ENCODE measurements around the gene UCN.

Gene UCN

DNA sequence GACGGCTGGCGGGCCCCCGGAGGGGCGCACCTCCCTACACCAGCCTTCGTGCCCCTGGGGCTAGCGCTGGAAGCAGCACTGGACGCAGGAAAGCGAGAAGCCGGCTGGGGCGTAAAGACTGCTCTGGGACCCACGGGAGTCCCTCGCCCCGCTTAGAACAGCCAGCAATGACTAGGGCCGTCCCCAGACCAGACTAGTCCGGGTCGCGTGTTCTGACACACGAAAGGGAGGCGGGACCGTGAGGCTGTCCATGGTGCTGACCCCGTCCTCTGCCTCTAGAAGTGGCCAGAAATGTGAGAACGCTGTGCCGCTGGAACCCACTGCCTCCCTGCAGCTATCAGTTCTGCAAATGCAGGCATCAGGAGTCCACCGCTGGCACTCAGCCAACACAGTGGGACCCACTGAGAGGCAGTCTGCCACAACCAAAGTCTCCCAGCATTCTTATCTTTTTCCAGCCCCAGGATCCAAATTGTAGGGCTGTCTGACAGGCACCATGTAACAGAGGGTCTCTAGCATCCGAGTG, at the start of gene UCN:
TSS of gene UCN (minus strand) at position 87 of the 523 bp plus-strand sequence. CDS start 550 bp downstream, outside the sequence.
- H3K36me3 ChIP-seq (ENCODE audit: insufficient read depth, low read length): peaks cover 25% of the 10 kb centered on the region

GRCh38 chr2:27356382-27357181, 48.3 kb upstream of the UCN start, which contains the start of gene GTF3C2:
Gene GTF3C2 (minus strand): TSS chr2:27356764. CDS start chr2:27343554, 13,210 bp downstream.
- no peaks in the 10 kb centered on the region for H3K27me3 ChIP-seq (ENCODE audit: insufficient read depth, low read length, poor library complexity)
- peak within 1 kb of the TSS; percentile 80 for H3K9ac ChIP-seq (ENCODE audit: low read depth, low read length)
- ATAC-seq (ENCODE audit: insufficient read depth, low read depth) (peak; percentile 87), DNase-seq (peak; percentile 93)
- H2AFZ ChIP-seq (ENCODE audit: low read depth, low read length): peak within 1 kb of the TSS; percentile 88
- peaks cover 75% of the 10 kb centered on the region for H3K79me2 ChIP-seq (ENCODE audit: insufficient read depth, low read length)
- H3K36me3 ChIP-seq (ENCODE audit: insufficient read depth, low read length): peaks cover 6% of the 10 kb centered on the region
- H4K20me1 ChIP-seq (ENCODE audit: insufficient read depth, low read length): peaks cover 15% of the 10 kb centered on the region; the same call in 1 of the 2 replicates
- TF ChIP-seq EZH2 (IDR thresholded peaks at IDR 0.05; ENCODE audit: borderline replicate concordance, low read depth, low read length, severe bottlenecking) (no peak), CTCF (IDR thresholded peaks at IDR 0.05; ENCODE audit: borderline replicate concordance, extremely low read depth, low read length, poor library complexity, severe bottlenecking) (peak; percentile 6)
- peak within 1 kb of the TSS; percentile 92 for H3K27ac ChIP-seq (ENCODE audit: low read length)
- H3K4me3 ChIP-seq (ENCODE audit: low read depth in 1 of 2, low read length in 2 of 2): peak within 1 kb of the TSS; percentile 74 to 94
- peak within 1 kb of the TSS; percentile 82 for H3K4me2 ChIP-seq (ENCODE audit: insufficient read depth, low read length)
- peaks cover 33% of the 10 kb centered on the region for H3K4me1 ChIP-seq (ENCODE audit: insufficient read depth, low read length)
- H3K9me3 ChIP-seq (ENCODE audit: insufficient read depth, low read length, severe bottlenecking): no peaks in the 10 kb centered on the region

More for the DNA sequence above, at the start of gene UCN:
- H3K4me2 ChIP-seq (ENCODE audit: insufficient read depth, low read length): no peak within 1 kb of the TSS
- no peak within 1 kb of the TSS for H3K4me3 ChIP-seq (ENCODE audit: low read depth in 1 of 2, low read length in 2 of 2)
- H3K79me2 ChIP-seq (ENCODE audit: insufficient read depth, low read length): no peaks in the 10 kb centered on the region
- ATAC-seq (ENCODE audit: insufficient read depth, low read depth) (0 out of 3 replicates have a peak, but pooled peaks have one; percentile 39), DNase-seq (peak; percentile 23)
- H3K27ac ChIP-seq (ENCODE audit: low read length): no peak within 1 kb of the TSS
- H3K4me1 ChIP-seq (ENCODE audit: insufficient read depth, low read length): peaks cover under 1% of the 10 kb centered on the region; the same call in 1 of the 2 replicates
- no peak within 1 kb of the TSS for H3K9ac ChIP-seq (ENCODE audit: low read depth, low read length)
- no peak within 1 kb of the TSS for H2AFZ ChIP-seq (ENCODE audit: low read depth, low read length)
- no peaks in the 10 kb centered on the region for H3K9me3 ChIP-seq (ENCODE audit: insufficient read depth, low read length, severe bottlenecking)
- H4K20me1 ChIP-seq (ENCODE audit: insufficient read depth, low read length): peaks cover 7% of the 10 kb centered on the region
- H3K27me3 ChIP-seq (ENCODE audit: insufficient read depth, low read length, poor library complexity): no peaks in the 10 kb centered on the region
- TF ChIP-seq EZH2 (IDR thresholded peaks at IDR 0.05; ENCODE audit: borderline replicate concordance, low read depth, low read length, severe bottlenecking) (no peak), CTCF (IDR thresholded peaks at IDR 0.05; ENCODE audit: borderline replicate concordance, extremely low read depth, low read length, poor library complexity, severe bottlenecking) (no peak)

DNA sequence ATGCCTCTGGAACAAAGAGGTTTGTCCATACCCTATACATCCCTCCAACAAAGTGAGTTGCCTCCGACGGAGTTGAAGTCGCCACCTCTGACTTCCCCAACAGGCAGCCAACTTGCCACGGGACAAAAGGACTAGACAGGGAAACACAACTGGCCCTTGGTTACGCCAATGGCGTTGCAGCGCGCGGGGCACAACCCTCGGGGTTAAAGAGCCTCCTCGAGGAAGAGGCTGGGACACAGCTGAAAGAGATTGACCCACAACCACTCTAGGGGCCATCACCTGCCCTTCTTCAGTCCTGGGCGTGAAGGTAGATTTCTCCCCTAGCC, 47.8 kb upstream of the UCN start:
- ATAC-seq (ENCODE audit: insufficient read depth, low read depth): peak; percentile 26

More for the DNA sequence above, 47.8 kb upstream of the UCN start:
- peak overlapping the region; percentile 92 for H3K27ac ChIP-seq (ENCODE audit: low read length)
- no peaks in the 10 kb centered on the region for H3K9me3 ChIP-seq (ENCODE audit: insufficient read depth, low read length, severe bottlenecking)
- peaks cover 6% of the 10 kb centered on the region for H3K36me3 ChIP-seq (ENCODE audit: insufficient read depth, low read length)
- H3K27me3 ChIP-seq (ENCODE audit: insufficient read depth, low read length, poor library complexity): no peaks in the 10 kb centered on the region
- peak overlapping the region; percentile 74 to 94 for H3K4me3 ChIP-seq (ENCODE audit: low read depth in 1 of 2, low read length in 2 of 2)
- peak overlapping the region; percentile 82 for H3K4me2 ChIP-seq (ENCODE audit: insufficient read depth, low read length)
- peak overlapping the region; percentile 80 for H3K9ac ChIP-seq (ENCODE audit: low read depth, low read length)
- TF ChIP-seq EZH2 (IDR thresholded peaks at IDR 0.05; ENCODE audit: borderline replicate concordance, low read depth, low read length, severe bottlenecking) (no peak), CTCF (IDR thresholded peaks at IDR 0.05; ENCODE audit: borderline replicate concordance, extremely low read depth, low read length, poor library complexity, severe bottlenecking) (no peak)
- peaks cover 33% of the 10 kb centered on the region for H3K4me1 ChIP-seq (ENCODE audit: insufficient read depth, low read length)
- DNase-seq: no peak
- H4K20me1 ChIP-seq (ENCODE audit: insufficient read depth, low read length): peaks cover 19% of the 10 kb centered on the region; the same call in 1 of the 2 replicates
- H2AFZ ChIP-seq (ENCODE audit: low read depth, low read length): peak overlapping the region; percentile 88
- peaks cover 81% of the 10 kb centered on the region for H3K79me2 ChIP-seq (ENCODE audit: insufficient read depth, low read length)
